ENCODE results near the gene NSG2.

DNA sequence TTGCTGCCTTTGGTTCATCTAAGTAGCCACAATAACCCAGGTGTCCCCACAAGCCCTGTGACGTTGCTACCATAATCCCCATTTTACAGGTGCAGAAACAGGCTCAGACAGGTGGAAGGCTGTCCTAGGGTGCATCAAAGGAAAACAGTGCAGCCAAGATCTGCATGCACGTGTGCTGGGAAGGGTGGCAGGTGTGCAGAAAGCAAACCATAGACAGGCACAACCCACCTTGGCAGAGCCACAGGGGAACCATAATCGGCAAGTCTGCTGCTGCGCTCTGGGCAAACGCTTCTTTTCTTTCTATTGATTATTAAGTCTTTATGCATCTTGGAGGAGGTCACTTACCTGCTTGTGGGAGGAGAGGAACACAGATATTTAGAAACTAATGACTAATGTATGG, 7.1 kb downstream of the NSG2 start:
- TF ChIP-seq SPI1 (IDR thresholded peaks at IDR 0.05; ENCODE audit: borderline replicate concordance, low read depth), result no peak
- TF ChIP-seq, protein P1, sequence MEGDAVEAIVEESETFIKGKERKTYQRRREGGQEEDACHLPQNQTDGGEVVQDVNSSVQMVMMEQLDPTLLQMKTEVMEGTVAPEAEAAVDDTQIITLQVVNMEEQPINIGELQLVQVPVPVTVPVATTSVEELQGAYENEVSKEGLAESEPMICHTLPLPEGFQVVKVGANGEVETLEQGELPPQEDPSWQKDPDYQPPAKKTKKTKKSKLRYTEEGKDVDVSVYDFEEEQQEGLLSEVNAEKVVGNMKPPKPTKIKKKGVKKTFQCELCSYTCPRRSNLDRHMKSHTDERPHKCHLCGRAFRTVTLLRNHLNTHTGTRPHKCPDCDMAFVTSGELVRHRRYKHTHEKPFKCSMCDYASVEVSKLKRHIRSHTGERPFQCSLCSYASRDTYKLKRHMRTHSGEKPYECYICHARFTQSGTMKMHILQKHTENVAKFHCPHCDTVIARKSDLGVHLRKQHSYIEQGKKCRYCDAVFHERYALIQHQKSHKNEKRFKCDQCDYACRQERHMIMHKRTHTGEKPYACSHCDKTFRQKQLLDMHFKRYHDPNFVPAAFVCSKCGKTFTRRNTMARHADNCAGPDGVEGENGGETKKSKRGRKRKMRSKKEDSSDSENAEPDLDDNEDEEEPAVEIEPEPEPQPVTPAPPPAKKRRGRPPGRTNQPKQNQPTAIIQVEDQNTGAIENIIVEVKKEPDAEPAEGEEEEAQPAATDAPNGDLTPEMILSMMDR (IDR thresholded peaks at IDR 0.05; ENCODE audit: insufficient read depth, low read length), result no peak

Measured in HL-60 (cell line).